ENCODE results near the gene ST8SIA6. TPM values are rescaled to one million over a fixed set of nuclear protein-coding genes. Genes with fewer than 3 reads are reported as not detected.

Gene ST8SIA6
- total RNA-seq, 1 experiment from 2014 or later, result not detected

DNA sequence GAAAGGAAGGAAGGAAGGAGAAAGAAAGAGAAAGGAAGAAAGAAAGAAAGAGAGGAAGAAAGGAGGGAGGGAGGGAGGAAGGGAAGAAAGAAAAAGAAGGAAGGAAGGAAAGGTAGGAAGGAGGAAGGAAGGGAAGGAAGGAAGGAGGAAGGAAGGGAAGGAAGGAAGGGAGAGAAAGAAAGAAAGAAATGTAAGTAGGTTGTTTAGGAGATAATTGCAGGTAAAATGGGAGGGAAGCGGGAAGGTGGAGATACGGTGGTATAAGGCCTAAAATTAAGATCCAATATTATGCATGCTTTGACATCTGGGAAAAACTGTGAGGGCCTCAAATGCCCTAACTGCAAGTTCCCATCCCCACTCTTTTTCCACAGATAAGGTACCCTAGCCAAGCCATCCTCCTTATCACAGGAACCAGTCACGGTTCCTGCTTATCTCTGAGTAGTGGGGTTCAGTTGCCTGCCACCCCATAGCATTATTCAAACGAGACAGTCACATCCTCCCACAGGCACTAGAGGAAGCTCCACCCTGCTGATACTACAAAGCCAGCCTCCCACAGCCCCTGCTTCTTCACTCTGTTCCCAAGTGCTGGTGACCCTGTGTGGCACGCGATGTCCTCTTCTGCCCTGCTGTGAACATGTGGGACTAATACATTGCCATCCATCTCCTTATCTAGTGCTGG lies 28.7 kb downstream of the ST8SIA6 start:
- TF ChIP-seq EZH2 (IDR thresholded peaks at IDR 0.05; ENCODE audit: borderline replicate concordance, low read depth, low read length, poor library complexity, severe bottlenecking), result no peak
- TF ChIP-seq, protein P1, sequence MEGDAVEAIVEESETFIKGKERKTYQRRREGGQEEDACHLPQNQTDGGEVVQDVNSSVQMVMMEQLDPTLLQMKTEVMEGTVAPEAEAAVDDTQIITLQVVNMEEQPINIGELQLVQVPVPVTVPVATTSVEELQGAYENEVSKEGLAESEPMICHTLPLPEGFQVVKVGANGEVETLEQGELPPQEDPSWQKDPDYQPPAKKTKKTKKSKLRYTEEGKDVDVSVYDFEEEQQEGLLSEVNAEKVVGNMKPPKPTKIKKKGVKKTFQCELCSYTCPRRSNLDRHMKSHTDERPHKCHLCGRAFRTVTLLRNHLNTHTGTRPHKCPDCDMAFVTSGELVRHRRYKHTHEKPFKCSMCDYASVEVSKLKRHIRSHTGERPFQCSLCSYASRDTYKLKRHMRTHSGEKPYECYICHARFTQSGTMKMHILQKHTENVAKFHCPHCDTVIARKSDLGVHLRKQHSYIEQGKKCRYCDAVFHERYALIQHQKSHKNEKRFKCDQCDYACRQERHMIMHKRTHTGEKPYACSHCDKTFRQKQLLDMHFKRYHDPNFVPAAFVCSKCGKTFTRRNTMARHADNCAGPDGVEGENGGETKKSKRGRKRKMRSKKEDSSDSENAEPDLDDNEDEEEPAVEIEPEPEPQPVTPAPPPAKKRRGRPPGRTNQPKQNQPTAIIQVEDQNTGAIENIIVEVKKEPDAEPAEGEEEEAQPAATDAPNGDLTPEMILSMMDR (conservative IDR thresholded peaks at IDR 0.05; ENCODE audit: low read depth, low read length), result no peak
- ChIA-PET POLR2A (ENCODE audit: low non-redundant PET) (no interaction called here), CTCF (no interaction called here)
- H3K4me3 ChIP-seq (ENCODE audit: low read depth, low read length, poor library complexity, severe bottlenecking), result no peak overlapping the region
- no peaks in the 10 kb centered on the region for H3K27me3 ChIP-seq (replicated peaks; ENCODE audit: insufficient read depth, low read depth, low read length, poor library complexity)
- intact Hi-C loops (cut with micrococcal nuclease; ENCODE audit: unreplicated experiment), result no loop called here
- H3K27ac ChIP-seq (ENCODE audit: low read depth, low read length, poor library complexity, severe bottlenecking), result no peak overlapping the region
- no peaks in the 10 kb centered on the region for H3K36me3 ChIP-seq (ENCODE audit: insufficient read depth, low read length, poor library complexity, severe bottlenecking)
- no peak for DNase-seq (ENCODE audit: low spot score)
- no TSS peak for BruUV-seq (replicated peaks)
- no peaks in the 10 kb centered on the region for H3K9me3 ChIP-seq (ENCODE audit: low read depth, low read length, poor library complexity, severe bottlenecking)
- no peaks in the 10 kb centered on the region for H3K4me1 ChIP-seq (ENCODE audit: insufficient read depth, low read length, poor library complexity, severe bottlenecking)

DNA sequence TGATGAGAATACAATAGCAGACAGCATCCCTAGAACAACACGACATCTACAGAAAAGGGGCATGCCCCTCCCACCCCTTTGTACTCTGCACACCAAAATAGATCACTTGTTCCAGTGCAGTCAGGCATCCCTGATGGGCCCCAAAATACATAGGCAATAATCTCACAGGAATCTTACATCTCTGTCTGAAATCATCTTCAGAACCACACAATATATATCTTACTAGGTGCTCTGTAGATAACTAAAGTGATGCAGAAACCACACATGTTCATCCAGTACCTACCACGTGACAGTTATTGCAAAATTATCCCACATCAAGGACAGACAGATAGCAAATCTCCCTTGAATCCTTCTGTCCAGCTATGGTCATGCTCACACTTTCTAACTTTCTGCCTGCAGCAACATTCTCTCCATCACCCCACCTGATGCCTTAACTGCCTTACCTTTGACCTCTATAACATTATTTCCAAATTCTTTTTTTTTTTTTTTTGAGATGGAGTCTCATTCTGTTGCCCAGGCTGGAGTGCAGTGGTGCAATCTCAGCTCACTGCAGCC lies 30.7 kb downstream of the ST8SIA6 start:
- BruUV-seq (replicated peaks), result no TSS peak
- H3K4me3 ChIP-seq (ENCODE audit: low read depth, low read length, poor library complexity, severe bottlenecking), result no peak overlapping the region
- ChIA-PET CTCF (no interaction called here), POLR2A (ENCODE audit: low non-redundant PET) (no interaction called here)
- no peaks in the 10 kb centered on the region for H3K9me3 ChIP-seq (ENCODE audit: low read depth, low read length, poor library complexity, severe bottlenecking)
- no peaks in the 10 kb centered on the region for H3K36me3 ChIP-seq (ENCODE audit: insufficient read depth, low read length, poor library complexity, severe bottlenecking)
- no peaks in the 10 kb centered on the region for H3K4me1 ChIP-seq (ENCODE audit: insufficient read depth, low read length, poor library complexity, severe bottlenecking)
- no peak for DNase-seq (ENCODE audit: low spot score)
- no peak overlapping the region for H3K27ac ChIP-seq (ENCODE audit: low read depth, low read length, poor library complexity, severe bottlenecking)
- H3K27me3 ChIP-seq (replicated peaks; ENCODE audit: insufficient read depth, low read depth, low read length, poor library complexity), result no peaks in the 10 kb centered on the region
- intact Hi-C loops (cut with micrococcal nuclease; ENCODE audit: unreplicated experiment), result no loop called here
- TF ChIP-seq EZH2 (IDR thresholded peaks at IDR 0.05; ENCODE audit: borderline replicate concordance, low read depth, low read length, poor library complexity, severe bottlenecking), result no peak
- TF ChIP-seq, protein P1 (conservative IDR thresholded peaks at IDR 0.05; ENCODE audit: low read depth, low read length), result no peak

DNA sequence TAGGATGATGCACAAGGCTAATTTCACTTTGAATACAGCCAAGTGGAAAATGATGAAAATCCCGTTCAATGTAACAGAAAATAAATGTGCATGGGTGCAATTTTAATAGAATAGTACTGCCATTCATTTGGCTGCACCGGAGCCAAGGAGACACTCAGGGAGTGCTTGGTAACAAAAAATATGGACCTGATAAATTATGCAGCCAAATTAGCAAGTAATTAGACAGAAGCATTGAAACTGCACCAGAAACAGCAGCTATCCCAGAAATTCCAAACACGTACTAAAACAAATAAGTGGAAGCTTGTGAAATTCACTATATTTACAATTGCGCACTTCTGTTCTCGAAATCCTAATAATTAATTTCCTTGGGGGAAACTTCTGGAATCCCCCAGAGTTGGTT lies 31.5 kb downstream of the ST8SIA6 start:
- CTCF ChIA-PET, result no interaction called here
- Histone ChIP-seq H3K9me3 (ENCODE audit: low read depth, low read length, poor library complexity, severe bottlenecking) (no peaks in the 10 kb centered on the region), H3K27ac (ENCODE audit: low read depth, low read length, poor library complexity, severe bottlenecking) (no peak overlapping the region), H3K4me1 (ENCODE audit: insufficient read depth, low read length, poor library complexity, severe bottlenecking) (no peaks in the 10 kb centered on the region), H3K4me3 (ENCODE audit: low read depth, low read length, poor library complexity, severe bottlenecking) (no peak overlapping the region), H3K36me3 (ENCODE audit: insufficient read depth, low read length, poor library complexity, severe bottlenecking) (no peaks in the 10 kb centered on the region), H3K27me3 (replicated peaks; ENCODE audit: insufficient read depth, low read depth, low read length, poor library complexity) (no peaks in the 10 kb centered on the region)
- no TSS peak for BruUV-seq (replicated peaks)
- no peak for TF ChIP-seq EZH2 (IDR thresholded peaks at IDR 0.05; ENCODE audit: borderline replicate concordance, low read depth, low read length, poor library complexity, severe bottlenecking)
- TF ChIP-seq, protein P1 (conservative IDR thresholded peaks at IDR 0.05; ENCODE audit: low read depth, low read length), result no peak
- intact Hi-C loops (cut with micrococcal nuclease; ENCODE audit: unreplicated experiment), result no loop called here
- DNase-seq (ENCODE audit: low spot score), result no peak
- POLR2A ChIA-PET (ENCODE audit: low non-redundant PET), result no interaction called here

Data from A673 (cell line).